Mesenchymal stem cell (in vitro differentiated cells and primary cell): ENCODE measurements around the gene FAM174B.

Source experiments
- DNase-seq: peaks from one replicate; pipeline ENCODE4 v3.0.0-alpha.2; 2013
- H2AFZ ChIP-seq: one replicate; pipeline ENCODE4 v1.6.1; 2013; ENCODE audit warnings: low read depth, mild to moderate bottlenecking, control low read depth, inconsistent platforms, low read length, moderate library complexity
- H2AK5ac ChIP-seq: 2 replicates; pipeline ENCODE4 v1.6.1; 2013; ENCODE audit warnings: low read length, moderate library complexity, mild to moderate bottlenecking, inconsistent platforms; ENCODE audit not compliant: severe bottlenecking
- H2BK120ac ChIP-seq: one replicate; pipeline ENCODE4 v1.6.1; 2013; ENCODE audit warnings: low read depth, mild to moderate bottlenecking, inconsistent platforms, low read length, moderate library complexity
- H2BK12ac ChIP-seq, 2 experiments: one replicate each; pipeline ENCODE4 v1.6.1; 2013; ENCODE audit warnings: inconsistent platforms in 2 of 2, low read length in 2 of 2, mild to moderate bottlenecking in 2 of 2, moderate library complexity in 2 of 2, control low read depth in 1 of 2
- H2BK15ac ChIP-seq: one replicate; pipeline ENCODE4 v1.6.1; 2013; ENCODE audit warnings: mild to moderate bottlenecking, low read depth, inconsistent platforms; ENCODE audit not compliant: poor library complexity, severe bottlenecking
- H2BK5ac ChIP-seq: 2 replicates; pipeline ENCODE4 v1.6.1; 2013; ENCODE audit warnings: low read depth, mild to moderate bottlenecking, low read length, control low read depth, inconsistent platforms; ENCODE audit not compliant: poor library complexity, severe bottlenecking
- H3K14ac ChIP-seq, 2 experiments: one replicate each; pipeline ENCODE4 v1.6.1; 2013; ENCODE audit warnings: inconsistent platforms in 2 of 2, low read length in 2 of 2, control low read depth in 1 of 2, mild to moderate bottlenecking in 1 of 2, moderate library complexity in 1 of 2
- H3K18ac ChIP-seq, 2 experiments: one replicate each; pipeline ENCODE4 v1.6.1; 2013; ENCODE audit warnings: inconsistent platforms in 2 of 2, low read length in 2 of 2, control low read depth in 1 of 2, low read depth in 1 of 2, mild to moderate bottlenecking in 1 of 2
- H3K23ac ChIP-seq, 2 experiments: one replicate each; pipeline ENCODE4 v1.6.1; 2013; ENCODE audit warnings: inconsistent platforms in 2 of 2, low read length in 2 of 2, mild to moderate bottlenecking in 2 of 2, moderate library complexity in 2 of 2, control low read depth in 1 of 2
- H3K27ac ChIP-seq: 2 replicates; pipeline ENCODE4 v1.5.1; 2013; ENCODE audit warnings: mild to moderate bottlenecking, moderate library complexity, low read length, control low read depth, inconsistent platforms; ENCODE audit not compliant: poor library complexity, severe bottlenecking
- H3K27me3 ChIP-seq, 2 experiments: 2 replicates each; pipeline versions ENCODE4 v1.6.1 to v1.7.0; 2013; ENCODE audit warnings: low read length in 2 of 2, mild to moderate bottlenecking in 2 of 2, moderate library complexity in 2 of 2, control low read depth in 1 of 2, inconsistent platforms in 1 of 2; ENCODE audit not compliant: control insufficient read depth in 1 of 2, insufficient read depth in 1 of 2
- H3K36me3 ChIP-seq, 2 experiments: 2 replicates each; pipeline versions ENCODE4 v1.6.1 to v1.7.0; 2013; ENCODE audit warnings: low read length in 2 of 2, control low read depth in 1 of 2, inconsistent platforms in 1 of 2, low read depth in 1 of 2, mild to moderate bottlenecking in 1 of 2; ENCODE audit not compliant: insufficient read depth in 2 of 2, control insufficient read depth in 1 of 2
- H3K4ac ChIP-seq, 2 experiments: one replicate each; pipeline ENCODE4 v1.6.1; 2013; ENCODE audit warnings: inconsistent platforms in 2 of 2, low read length in 2 of 2, mild to moderate bottlenecking in 2 of 2, moderate library complexity in 2 of 2, control low read depth in 1 of 2, low read depth in 1 of 2
- H3K4me1 ChIP-seq: 2 replicates; pipeline ENCODE4 v1.6.1; 2013; ENCODE audit warnings: low read depth, low read length, control low read depth; ENCODE audit not compliant: control insufficient read depth, insufficient read depth
- H3K4me2 ChIP-seq: 2 replicates; pipeline ENCODE4 v1.6.1; 2013; ENCODE audit warnings: low read length, mild to moderate bottlenecking, inconsistent platforms; ENCODE audit not compliant: poor library complexity, severe bottlenecking
- H3K4me3 ChIP-seq, 2 experiments: 2 replicates each; pipeline versions ENCODE4 v1.5.1 to v1.7.0; 2013; ENCODE audit warnings: low read length in 2 of 2, mild to moderate bottlenecking in 2 of 2, control low read depth in 1 of 2, low read depth in 1 of 2; ENCODE audit not compliant: insufficient read depth in 1 of 2
- H3K79me1 ChIP-seq: replicated peaks from 2 replicates; pipeline ENCODE4 v1.6.1; 2013; ENCODE audit warnings: mild to moderate bottlenecking, control low read depth, low read length, inconsistent platforms; ENCODE audit not compliant: poor library complexity, severe bottlenecking
- H3K9ac ChIP-seq: 2 replicates; pipeline ENCODE4 v1.7.0; 2013; ENCODE audit warnings: mild to moderate bottlenecking, low read length, moderate library complexity
- H3K9me3 ChIP-seq: 2 replicates; pipeline ENCODE4 v1.7.0; 2013; ENCODE audit warnings: mild to moderate bottlenecking, low read length; ENCODE audit not compliant: control insufficient read depth
- H4K8ac ChIP-seq: one replicate; pipeline ENCODE4 v1.6.1; 2013; ENCODE audit warnings: inconsistent platforms, mild to moderate bottlenecking, low read length, moderate library complexity
- H4K91ac ChIP-seq: one replicate; pipeline ENCODE4 v1.6.1; 2013; ENCODE audit warnings: mild to moderate bottlenecking, low read length, inconsistent platforms
- WGBS: methylation state at CpG from one replicate; pipeline ENCODE4 v1.1.7; 2013; ENCODE audit warnings: mixed read lengths; 5-methylcytosine and 5-hydroxymethylcytosine counted together

The FAM174B gene

GRCh38 chr15:92599394-92599970 is 56.1 kb downstream of the FAM174B start:
- Histone ChIP-seq H3K23ac (no peak overlapping the region), H3K4me1 (no peaks in the 10 kb centered on the region), H3K4me3 (no peak overlapping the region), H3K36me3 (no peaks in the 10 kb centered on the region), H3K27ac (no peak overlapping the region), H2AK5ac (no peak overlapping the region), H2AFZ (no peak overlapping the region), H3K27me3 (peaks cover 0 to 34% of the 10 kb centered on the region in 2 experiments), H2BK15ac (no peak overlapping the region), H3K79me1 (no peaks in the 10 kb centered on the region), H3K9ac (no peak overlapping the region), H2BK120ac (no peak overlapping the region), H2BK12ac (no peak overlapping the region), H3K4me2 (no peak overlapping the region), H2BK5ac (no peak overlapping the region), H4K91ac (no peak overlapping the region), H3K9me3 (no peaks in the 10 kb centered on the region), H3K18ac (no peak overlapping the region), H3K4ac (no peak overlapping the region), H4K8ac (no peak overlapping the region), H3K14ac (no peak overlapping the region)
- WGBS: 63% methylated on average over 4 of the region's 4 CpGs
- no peak for DNase-seq

GRCh38 chr15:92597548-92597947 is 58.0 kb downstream of the FAM174B start:
- H3K4me2 ChIP-seq: no peak overlapping the region

DNA sequence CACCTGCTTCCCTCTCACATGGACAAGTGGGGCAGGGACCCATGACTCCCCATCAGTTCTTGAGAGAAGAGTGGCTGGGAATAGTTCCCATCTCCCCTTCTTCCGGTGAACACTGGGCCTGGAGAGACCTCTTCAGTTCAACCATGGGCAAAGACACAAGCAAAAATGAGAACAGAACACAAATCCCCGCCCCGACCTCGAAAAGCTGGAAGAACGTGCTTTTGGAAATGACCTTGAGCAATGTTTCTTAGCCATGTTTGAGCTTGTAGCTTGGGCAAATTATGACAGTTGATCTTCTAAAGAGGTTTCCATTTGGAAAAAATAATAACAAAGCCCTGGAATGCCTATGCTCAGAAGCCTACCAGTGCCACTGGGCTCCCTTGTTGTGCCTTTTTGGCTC is 59.0 kb downstream of the FAM174B start:
- WGBS: 89% methylated on average over 5 of the region's 5 CpGs
- Histone ChIP-seq H2BK12ac (no peak overlapping the region), H2AK5ac (no peak overlapping the region), H3K14ac (no peak overlapping the region), H2BK120ac (no peak overlapping the region), H3K9ac (no peak overlapping the region), H3K79me1 (no peaks in the 10 kb centered on the region), H3K18ac (no peak overlapping the region), H2BK15ac (no peak overlapping the region), H3K27ac (no peak overlapping the region), H4K8ac (no peak overlapping the region), H2BK5ac (no peak overlapping the region), H3K4me1 (no peaks in the 10 kb centered on the region), H3K27me3 (peaks cover 0 to 36% of the 10 kb centered on the region in 2 experiments), H3K4me3 (no peak overlapping the region), H2AFZ (no peak overlapping the region), H3K9me3 (no peaks in the 10 kb centered on the region), H3K4me2 (no peak overlapping the region), H4K91ac (no peak overlapping the region), H3K4ac (no peak overlapping the region), H3K36me3 (no peaks in the 10 kb centered on the region), H3K23ac (no peak overlapping the region)
- no peak for DNase-seq

More at GRCh38 chr15:92597548-92597947, 58.0 kb downstream of the FAM174B start:
- Histone ChIP-seq H2BK5ac (no peak overlapping the region), H3K4me3 (no peak overlapping the region), H3K79me1 (no peaks in the 10 kb centered on the region), H3K27ac (no peak overlapping the region), H2AFZ (no peak overlapping the region), H2BK12ac (no peak overlapping the region), H3K4ac (no peak overlapping the region), H3K23ac (no peak overlapping the region), H2BK15ac (no peak overlapping the region), H3K14ac (no peak overlapping the region), H2AK5ac (no peak overlapping the region), H3K9me3 (no peaks in the 10 kb centered on the region), H3K18ac (no peak overlapping the region), H3K9ac (no peak overlapping the region), H3K4me1 (no peaks in the 10 kb centered on the region), H2BK120ac (no peak overlapping the region), H3K36me3 (no peaks in the 10 kb centered on the region), H4K91ac (no peak overlapping the region), H4K8ac (no peak overlapping the region), H3K27me3 (peaks cover 0 to 39% of the 10 kb centered on the region in 2 experiments)
- DNase-seq: no peak
- 81% methylated on average over 6 of the region's 6 CpGs for WGBS

GRCh38 chr15:92595506-92596381 is 59.8 kb downstream of the FAM174B start:
- H2BK12ac ChIP-seq: no peak overlapping the region
- H3K4me2 ChIP-seq: no peak overlapping the region
- no peak for DNase-seq
- H3K4ac ChIP-seq: no peak overlapping the region
- peaks cover 0 to 28% of the 10 kb centered on the region in 2 experiments for H3K27me3 ChIP-seq
- H3K79me1 ChIP-seq: no peaks in the 10 kb centered on the region
- H3K36me3 ChIP-seq: no peaks in the 10 kb centered on the region
- no peak overlapping the region for H3K23ac ChIP-seq
- 90% methylated on average over 19 of the region's 19 CpGs for WGBS
- H3K18ac ChIP-seq: no peak overlapping the region
- H2AK5ac ChIP-seq: no peak overlapping the region
- H3K4me1 ChIP-seq: no peaks in the 10 kb centered on the region
- no peaks in the 10 kb centered on the region for H3K9me3 ChIP-seq
- no peak overlapping the region for H4K8ac ChIP-seq
- no peak overlapping the region for H3K27ac ChIP-seq
- no peak overlapping the region for H3K9ac ChIP-seq
- H2BK120ac ChIP-seq: no peak overlapping the region
- H3K14ac ChIP-seq: no peak overlapping the region
- no peak overlapping the region for H2BK5ac ChIP-seq
- H2BK15ac ChIP-seq: no peak overlapping the region
- H2AFZ ChIP-seq: no peak overlapping the region
- H4K91ac ChIP-seq: no peak overlapping the region
- no peak overlapping the region for H3K4me3 ChIP-seq
